LNCaP clone FGC (cell line): ENCODE measurements around the gene RFK.
A peak's percentile ranks its signal among the peaks of the same experiment; 100 is the strongest.

Experiments
- DNase-seq: peaks from one replicate; pipeline ENCODE4 v3.0.0-alpha.2; 2011; ENCODE audit warnings: low read depth
- H3K4me3 ChIP-seq: 2 replicates; pipeline ENCODE4 v1.5.1; 2011; ENCODE audit warnings: mild to moderate bottlenecking, low read depth, low read length, control low read depth
- TF ChIP-seq, protein P1 (sequence below): IDR thresholded peaks from 2 replicates; pipeline ENCODE4 v1.5.1; 2012; ENCODE audit warnings: mild to moderate bottlenecking; ENCODE audit not compliant: control insufficient read depth, insufficient read depth; ENCODE audit errors: extremely low read depth

The RFK gene

DNA sequence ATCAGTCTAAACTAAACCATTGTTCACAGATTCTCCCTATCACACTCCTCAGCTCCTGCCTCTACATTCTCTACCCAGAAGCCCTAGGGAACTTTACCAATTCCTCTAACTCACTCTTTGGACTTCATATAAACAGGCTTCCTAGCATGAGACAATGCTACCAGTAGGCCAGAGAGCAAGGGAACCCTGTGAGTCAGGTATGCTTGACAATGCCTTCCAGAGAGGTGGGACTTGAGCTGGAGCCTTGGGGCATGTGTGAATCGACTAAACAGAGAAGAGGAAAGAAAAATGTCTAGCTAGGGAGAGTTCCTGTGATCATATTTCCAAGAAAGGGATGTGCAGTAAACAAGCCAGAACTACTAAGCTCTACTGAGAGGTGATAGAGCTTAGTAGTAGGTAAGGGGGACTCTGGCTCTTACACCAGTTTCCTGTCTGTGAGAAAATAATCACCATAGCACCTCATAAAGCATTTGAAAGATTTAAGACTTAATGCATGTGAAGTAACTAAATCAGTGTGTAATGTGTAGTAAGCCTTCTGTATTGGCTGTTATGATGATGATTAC is 6.4 kb upstream of the RFK start:
- no peak for DNase-seq
- H3K4me3 ChIP-seq, result no peak overlapping the region
- TF ChIP-seq, protein P1, sequence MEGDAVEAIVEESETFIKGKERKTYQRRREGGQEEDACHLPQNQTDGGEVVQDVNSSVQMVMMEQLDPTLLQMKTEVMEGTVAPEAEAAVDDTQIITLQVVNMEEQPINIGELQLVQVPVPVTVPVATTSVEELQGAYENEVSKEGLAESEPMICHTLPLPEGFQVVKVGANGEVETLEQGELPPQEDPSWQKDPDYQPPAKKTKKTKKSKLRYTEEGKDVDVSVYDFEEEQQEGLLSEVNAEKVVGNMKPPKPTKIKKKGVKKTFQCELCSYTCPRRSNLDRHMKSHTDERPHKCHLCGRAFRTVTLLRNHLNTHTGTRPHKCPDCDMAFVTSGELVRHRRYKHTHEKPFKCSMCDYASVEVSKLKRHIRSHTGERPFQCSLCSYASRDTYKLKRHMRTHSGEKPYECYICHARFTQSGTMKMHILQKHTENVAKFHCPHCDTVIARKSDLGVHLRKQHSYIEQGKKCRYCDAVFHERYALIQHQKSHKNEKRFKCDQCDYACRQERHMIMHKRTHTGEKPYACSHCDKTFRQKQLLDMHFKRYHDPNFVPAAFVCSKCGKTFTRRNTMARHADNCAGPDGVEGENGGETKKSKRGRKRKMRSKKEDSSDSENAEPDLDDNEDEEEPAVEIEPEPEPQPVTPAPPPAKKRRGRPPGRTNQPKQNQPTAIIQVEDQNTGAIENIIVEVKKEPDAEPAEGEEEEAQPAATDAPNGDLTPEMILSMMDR, result no peak

DNA sequence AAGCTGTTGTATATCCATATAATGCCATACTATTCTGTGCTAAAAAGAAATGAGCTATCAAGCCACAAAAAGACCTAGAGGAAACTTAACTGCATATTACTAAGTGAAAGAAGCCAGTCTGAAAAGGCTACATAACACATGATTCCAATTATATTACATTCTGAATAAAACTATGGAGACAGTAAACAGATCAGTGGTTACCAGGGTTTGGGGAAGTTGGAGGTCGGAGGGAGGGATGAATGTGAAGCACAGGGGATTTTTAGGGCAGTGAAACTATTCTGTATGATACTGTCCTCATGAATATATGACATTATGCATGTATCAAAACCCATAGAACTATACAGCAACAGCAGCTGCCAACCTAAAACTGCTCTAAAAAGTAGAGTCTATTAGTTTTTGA is 5.6 kb upstream of the RFK start:
- TF ChIP-seq, protein P1, result no peak
- no peak for DNase-seq
- H3K4me3 ChIP-seq, result no peak overlapping the region

DNA sequence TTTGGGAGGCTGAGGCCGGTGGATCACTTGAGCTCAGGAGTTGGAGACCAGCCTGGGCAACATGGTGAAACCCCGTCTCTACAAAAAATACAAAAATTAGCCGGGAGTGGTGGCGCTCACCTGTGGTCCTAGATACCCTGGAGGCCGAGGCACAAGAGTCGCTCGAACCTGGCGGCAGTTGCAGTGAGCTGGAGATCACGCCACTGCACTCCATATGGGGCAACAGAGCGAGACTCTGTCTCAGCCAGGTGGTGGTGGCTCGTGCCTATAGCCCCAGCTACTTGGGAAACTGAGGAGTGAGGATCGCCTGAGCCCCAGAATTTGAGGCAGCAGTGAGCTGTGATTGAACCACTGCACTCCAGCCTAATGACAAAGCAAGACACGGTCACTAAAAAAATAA is 2.4 kb upstream of the RFK start:
- TF ChIP-seq, protein P1, result no peak
- no peak overlapping the region for H3K4me3 ChIP-seq
- DNase-seq, result no peak

DNA sequence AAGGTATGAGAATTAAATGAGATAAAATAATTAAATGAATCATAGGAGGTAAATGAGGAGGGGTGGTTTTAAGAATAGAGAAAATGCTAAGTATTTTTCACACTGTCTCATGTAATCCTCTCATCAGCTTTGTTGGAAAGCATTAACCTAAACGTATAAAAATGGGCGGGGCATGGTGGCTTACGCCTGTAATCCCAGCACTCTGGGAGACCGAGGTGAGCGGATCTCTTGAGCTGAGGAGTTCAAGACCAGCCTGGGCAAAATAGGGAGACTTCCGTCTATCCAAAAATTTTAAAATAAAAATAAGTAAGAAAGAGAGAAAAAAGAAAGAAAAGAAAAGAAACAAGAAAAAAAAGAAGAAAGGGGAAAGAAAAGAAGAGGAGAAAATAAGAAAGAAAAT is 1.9 kb upstream of the RFK start:
- no peak overlapping the region for H3K4me3 ChIP-seq
- DNase-seq, result no peak
- TF ChIP-seq, protein P1, result no peak

DNA sequence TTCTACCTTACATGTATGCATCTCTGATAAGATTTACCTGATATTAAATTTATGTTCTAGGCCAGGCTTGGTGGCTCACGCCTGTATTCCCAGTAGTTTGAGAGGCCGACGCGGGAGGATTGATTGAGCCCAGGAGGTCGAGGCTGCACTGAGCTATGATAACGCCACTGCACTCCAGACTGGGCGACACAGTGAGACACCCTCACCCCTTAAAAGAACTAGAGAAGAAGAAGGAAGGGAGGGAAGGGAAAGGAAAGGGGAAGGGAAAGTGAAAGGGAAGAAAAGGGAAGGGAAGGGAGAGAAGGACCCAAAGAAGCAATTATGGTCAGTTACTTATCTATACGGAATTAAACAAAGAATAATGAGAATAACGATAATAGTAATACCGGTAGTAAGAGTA is 1.2 kb upstream of the RFK start:
- no peak for DNase-seq
- H3K4me3 ChIP-seq, result peak overlapping the region; percentile 63
- TF ChIP-seq, protein P1, result no peak

DNA sequence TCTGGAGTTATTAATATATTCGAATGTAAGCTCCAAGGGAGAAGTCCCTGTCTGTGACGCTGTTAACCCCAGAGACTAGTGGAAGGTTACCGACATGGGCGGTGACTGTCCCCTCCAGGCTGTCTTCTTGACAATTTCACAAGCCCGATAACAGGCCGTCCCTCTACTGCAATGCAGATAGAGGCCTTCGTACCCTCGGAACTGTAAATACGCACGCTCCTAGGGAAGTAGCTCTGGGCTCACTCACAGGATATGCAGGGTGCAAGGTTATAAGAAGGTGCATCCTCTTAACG is 680 bp upstream of the RFK start:
- peak; percentile 58 for DNase-seq

DNA sequence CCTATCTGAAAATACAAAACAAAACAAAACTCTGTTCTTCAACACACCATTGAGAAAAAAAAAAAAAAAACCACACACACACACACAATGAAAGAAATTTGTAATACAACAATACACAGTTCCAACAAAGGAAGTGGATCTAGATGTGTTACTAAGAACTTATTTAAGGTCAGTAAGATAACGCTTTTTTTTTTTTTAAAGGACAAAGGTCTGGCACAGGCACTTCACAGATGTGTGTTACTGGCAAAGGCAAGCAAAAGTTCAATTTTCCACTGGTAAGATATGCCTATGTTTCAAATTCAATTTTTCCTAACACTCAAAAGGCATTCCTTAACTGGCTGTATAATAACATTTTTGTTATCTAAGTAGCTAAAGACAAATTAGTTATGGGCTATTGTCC is 3.6 kb downstream of the RFK start:
- DNase-seq, result no peak
- TF ChIP-seq, protein P1, result no peak
- no peak overlapping the region for H3K4me3 ChIP-seq

More for the DNA sequence above, 680 bp upstream of the RFK start:
- TF ChIP-seq, protein P1, result no peak
- peak overlapping the region; percentile 63 for H3K4me3 ChIP-seq
